CD4-positive, alpha-beta T cell (primary cell): ENCODE results near the gene PACSIN3. TPM values are rescaled to one million over a fixed set of nuclear protein-coding genes. Genes with fewer than 3 reads are reported as not detected.
"Not testable (repeated sequence)": the region's sequence is repeated elsewhere in the genome, so short reads cannot be mapped to it uniquely, and the experiment has no call there.

Source experiments
- ATAC-seq: fragments of 200-7000 bp; cut with Tn5 transposase; one replicate; pipeline ENCODE4 v1.10.0; 2022; ENCODE audit warnings: mild to moderate bottlenecking; ENCODE audit not compliant: poor library complexity
- CTCF ChIA-PET: fragments of 350-600 bp; sonication (Branson Sonifier 250); formaldehyde crosslinking; loops from one replicate; lab custom pipeline; 2021; ENCODE audit warnings: antibody characterized with exemption, inconsistent platforms; lab: Charles Lee
- POLR2A ChIA-PET: fragments of 350-600 bp; sonication (Branson Sonifier 250); formaldehyde crosslinking; loops from one replicate; lab custom pipeline; 2021; ENCODE audit warnings: antibody characterized with exemption, inconsistent platforms; lab: Charles Lee
- DNase-seq, 14 experiments: peaks; one replicate each; pipeline ENCODE4 v3.0.0-alpha.2; 2013 to 2020; ENCODE audit warnings: mixed read lengths in 2 of 14
- H3K27ac ChIP-seq, 2 donors: one replicate each; pipeline versions ENCODE4 v1.5.1 to v1.7.0; 2013; ENCODE audit warnings: low read length in 2 of 2, low read depth in 1 of 2, mild to moderate bottlenecking in 1 of 2
- H3K27me3 ChIP-seq, 2 experiments: 1 replicate in 1 of 2; 2 replicates in 1 of 2; pipeline versions ENCODE4 v1.6.1 to v1.7.0; 2013; ENCODE audit warnings: low read length in 2 of 2, control low read depth in 1 of 2, mild to moderate bottlenecking in 1 of 2, moderate library complexity in 1 of 2; ENCODE audit not compliant: insufficient read depth in 2 of 2, control insufficient read depth in 1 of 2
- H3K36me3 ChIP-seq: one replicate; pipeline ENCODE4 v1.6.1; 2013; ENCODE audit warnings: low read length, control low read depth; ENCODE audit not compliant: insufficient read depth
- H3K4me1 ChIP-seq: one replicate; pipeline ENCODE4 v1.6.1; 2013; ENCODE audit warnings: low read length, control low read depth; ENCODE audit not compliant: insufficient read depth
- H3K4me3 ChIP-seq: one replicate; pipeline ENCODE4 v1.5.1; 2013; ENCODE audit warnings: mild to moderate bottlenecking, low read length, moderate library complexity
- H3K9me3 ChIP-seq, 2 experiments: 1 replicate in 1 of 2; 2 replicates in 1 of 2; pipeline versions ENCODE4 v1.6.1 to v1.7.0; 2013; ENCODE audit warnings: low read length in 2 of 2, mild to moderate bottlenecking in 2 of 2, control low read depth in 1 of 2, moderate library complexity in 1 of 2; ENCODE audit not compliant: control insufficient read depth in 1 of 2, insufficient read depth in 1 of 2
- H3K27ac Mint-ChIP-seq: one replicate; pipeline ENCODE4 v1.8.0; 2020; ENCODE audit warnings: mixed read lengths
- H3K27me3 Mint-ChIP-seq: one replicate; pipeline ENCODE4 v1.8.0; 2021; ENCODE audit warnings: mixed read lengths
- H3K36me3 Mint-ChIP-seq: one replicate; pipeline ENCODE4 v1.8.0; 2021; ENCODE audit warnings: low read depth, mixed read lengths
- H3K4me1 Mint-ChIP-seq: one replicate; pipeline ENCODE4 v1.8.0; 2021; ENCODE audit warnings: low read depth, mixed read lengths
- H3K4me3 Mint-ChIP-seq: one replicate; pipeline ENCODE4 v1.8.0; 2020; ENCODE audit warnings: mild to moderate bottlenecking, mixed read lengths
- H3K9me3 Mint-ChIP-seq: one replicate; pipeline ENCODE4 v1.8.0; 2020; ENCODE audit warnings: mixed read lengths
- CTCF ChIP-seq: fragments of 200-600 bp; IDR thresholded peaks from one replicate; pipeline ENCODE4 v1.8.0; 2022; ENCODE audit warnings: antibody characterized with exemption, mild to moderate bottlenecking
- intact Hi-C, 2 experiments: fragments of 100-400 bp; cut with DNase I in 1 of 2; cut with micrococcal nuclease in 1 of 2; formaldehyde crosslinking; loops; one replicate each; pipeline versions ENCODE4 v1.15.1 to v1.9.0; 2023 to 2025; cut with DNase I, micrococcal nuclease
- total RNA-seq, 174 experiments: library from RNA in 2 of 174; stranded (reverse) in 2 of 174; gene quantifications; one replicate each; pipeline ENCODE4 v1.2.3 and lab custom pipeline; 2021 to 2026

PACSIN3 gene
- total RNA-seq, 2 experiments from 2014 or later: 0.27 TPM; not detected in 1

- Mint-ChIP-seq H3K36me3 (no peaks in the 10 kb centered on the region), H3K9me3 (no peaks in the 10 kb centered on the region), H3K27me3 (no peaks in the 10 kb centered on the region), H3K27ac (no peak overlapping the region), H3K4me3 (no peak overlapping the region), H3K4me1 (no peaks in the 10 kb centered on the region)
- Histone ChIP-seq H3K27ac (no peak overlapping the region), H3K36me3 (no peaks in the 10 kb centered on the region), H3K9me3 (no peaks in the 10 kb centered on the region), H3K27me3 (no peaks in the 10 kb centered on the region), H3K4me3 (no peak overlapping the region), H3K4me1 (no peaks in the 10 kb centered on the region)
- ChIA-PET POLR2A (no interaction called here), CTCF (interaction anchor here (0.6 kb wide), 1 partner anchor 106 kb away, joined by 3 read pairs; no protein-coding TSS in a partner anchor)
- TF ChIP-seq CTCF: no peak
- intact Hi-C loops: no loop called here
- DNase-seq: no peak
- ATAC-seq: no peak
Measured at GRCh38 chr11:47201015-47201414, 14.8 kb upstream of the PACSIN3 start.

GRCh38 chr11:47198161-47198560 is 11.9 kb upstream of the PACSIN3 start:
- ATAC-seq, H3K36me3 ChIP-seq, H3K4me1 ChIP-seq, H3K4me1 Mint-ChIP-seq, intact Hi-C loops, H3K9me3 Mint-ChIP-seq, H3K27ac Mint-ChIP-seq, H3K4me3 Mint-ChIP-seq, H3K27me3 Mint-ChIP-seq, DNase-seq, H3K4me3 ChIP-seq, H3K9me3 ChIP-seq, H3K27ac ChIP-seq, CTCF ChIA-PET, H3K27me3 ChIP-seq, H3K36me3 Mint-ChIP-seq, POLR2A ChIA-PET: not testable (repeated sequence)

- Mint-ChIP-seq H3K36me3 (no peaks in the 10 kb centered on the region), H3K4me1 (peaks cover under 1% of the 10 kb centered on the region), H3K27ac (no peak overlapping the region), H3K4me3 (no peak overlapping the region), H3K9me3 (no peaks in the 10 kb centered on the region), H3K27me3 (peaks cover 12% of the 10 kb centered on the region)
- Histone ChIP-seq H3K27me3 (peaks cover 6 to 9% of the 10 kb centered on the region in 2 experiments), H3K4me3 (no peak overlapping the region), H3K9me3 (no peaks in the 10 kb centered on the region), H3K4me1 (peaks cover 7% of the 10 kb centered on the region), H3K36me3 (no peaks in the 10 kb centered on the region), H3K27ac (no peak overlapping the region)
- intact Hi-C loops: no loop called here
- CTCF ChIA-PET: no interaction called here
- POLR2A ChIA-PET: no interaction called here
- no peak for DNase-seq
- no peak for ATAC-seq
- TF ChIP-seq CTCF: no peak
Measured at GRCh38 chr11:47192111-47192510, 5.9 kb upstream of the PACSIN3 start.

GRCh38 chr11:47191137-47191536 is 4.9 kb upstream of the PACSIN3 start:
- H3K4me3 Mint-ChIP-seq, POLR2A ChIA-PET, H3K27ac Mint-ChIP-seq, H3K9me3 Mint-ChIP-seq, H3K27ac ChIP-seq, intact Hi-C loops, H3K9me3 ChIP-seq, CTCF ChIA-PET, H3K4me1 Mint-ChIP-seq, ATAC-seq, H3K36me3 Mint-ChIP-seq, H3K36me3 ChIP-seq, H3K4me3 ChIP-seq, DNase-seq: not testable (repeated sequence)
- H3K27me3 ChIP-seq: peaks cover 12 to 16% of the 10 kb centered on the region in 2 experiments
- peaks cover 15% of the 10 kb centered on the region for H3K4me1 ChIP-seq
- H3K27me3 Mint-ChIP-seq: peaks cover 18% of the 10 kb centered on the region
